DMS153 treated with DMSO at 0.1 percent for 48 hours (cell line): Measurements from ENCODE around the gene COL8A2.

Experiments
- DNase-seq: peaks from one replicate; lab custom pipeline; 2025; ENCODE audit not compliant: unreplicated experiment; lab: John Stamatoyannopoulos, UW

COL8A2 gene

GRCh38 chr1:36157973-36158826, 33.2 kb upstream of the COL8A2 start:
- no peak for DNase-seq

- DNase-seq = no peak
Observed at GRCh38 chr1:36157115-36157903, 32.3 kb upstream of the COL8A2 start.

GRCh38 chr1:36156329-36157114, 31.5 kb upstream of the COL8A2 start:
- DNase-seq = peak; percentile 79

- DNase-seq = peak; percentile 90
Observed at GRCh38 chr1:36155408-36156328, 30.6 kb upstream of the COL8A2 start, which contains the start of gene MAP7D1. Gene MAP7D1 (plus strand): TSS chr1:36156160. CDS start chr1:36156418, 258 bp downstream.

- DNase-seq = no peak
Observed at GRCh38 chr1:36154765-36155407, 29.9 kb upstream of the COL8A2 start.

GRCh38 chr1:36154335-36154734, 29.3 kb upstream of the COL8A2 start:
- no peak for DNase-seq

GRCh38 chr1:36153476-36153875, 28.5 kb upstream of the COL8A2 start:
- DNase-seq = no peak

GRCh38 chr1:36151845-36152203, 26.8 kb upstream of the COL8A2 start:
- DNase-seq = no peak

- DNase-seq = no peak
Observed at GRCh38 chr1:36151134-36151844, 26.3 kb upstream of the COL8A2 start.

- DNase-seq = peak; percentile 98
Observed at GRCh38 chr1:36150296-36151133, 25.5 kb upstream of the COL8A2 start.

GRCh38 chr1:36149973-36150295, 24.9 kb upstream of the COL8A2 start:
- DNase-seq = no peak

GRCh38 chr1:36149237-36149972, 24.4 kb upstream of the COL8A2 start, which contains the start of gene TRAPPC3:
Gene TRAPPC3 (minus strand): TSS chr1:36149486. CDS start chr1:36149378, 108 bp downstream.
- DNase-seq = peak; percentile 100

- no peak for DNase-seq
Observed at GRCh38 chr1:36148821-36149236, 23.8 kb upstream of the COL8A2 start.

- no peak for DNase-seq
Observed at GRCh38 chr1:36144413-36144812, 19.4 kb upstream of the COL8A2 start.

- DNase-seq = no peak
Observed at GRCh38 chr1:36143424-36143823, 18.4 kb upstream of the COL8A2 start.

GRCh38 chr1:36142121-36142520, 17.1 kb upstream of the COL8A2 start:
- no peak for DNase-seq

GRCh38 chr1:36139521-36139920, 14.5 kb upstream of the COL8A2 start:
- no peak for DNase-seq

- no peak for DNase-seq
Observed at GRCh38 chr1:36137776-36138175, 12.8 kb upstream of the COL8A2 start.
